Measurements from ENCODE around the gene OSBPL5.

GRCh38 chr11:3037945-3038271 is 127.2 kb downstream of the OSBPL5 start:
- TF ChIP-seq CTCF (conservative IDR thresholded peaks at IDR 0.05; ENCODE audit: low read depth, low read length) (no peak), EZH2 (IDR thresholded peaks at IDR 0.05; ENCODE audit: low read length, unreplicated experiment) (no peak)
